Stimulated activated naive CD8-positive, alpha-beta T cell treated with anti-CD3 and anti-CD28 coated beads, Interleukin-15, amount 100 ng/mL, for 72 hours (primary cell): ENCODE measurements around the gene EPM2A.
"Not testable (repeated sequence)": the region's sequence is repeated elsewhere in the genome, so short reads cannot be mapped to it uniquely, and the experiment has no call there.

Source experiments
- ATAC-seq: fragments of 150-1000 bp; cut with Tn5 transposase; 2 replicates; pipeline ENCODE4 v1.10.0; 2021; ENCODE audit warnings: mild to moderate bottlenecking, moderate library complexity
- DNase-seq, 2 donors: peaks; one replicate each; pipeline ENCODE4 v3.0.0; 2021 to 2022
- H3K27ac Mint-ChIP-seq, 2 donors: one replicate each; pipeline ENCODE4 v1.8.0; 2022; ENCODE audit warnings: mild to moderate bottlenecking in 2 of 2, mixed read lengths in 2 of 2, moderate library complexity in 2 of 2
- H3K27me3 Mint-ChIP-seq: one replicate; pipeline ENCODE4 v1.8.0; 2022; ENCODE audit warnings: mixed read lengths
- H3K4me1 Mint-ChIP-seq: one replicate; pipeline ENCODE4 v1.8.0; 2022; ENCODE audit warnings: mild to moderate bottlenecking, mixed read lengths
- H3K4me3 Mint-ChIP-seq, 2 donors: one replicate each; pipeline ENCODE4 v1.8.0; 2022; ENCODE audit warnings: mild to moderate bottlenecking in 2 of 2, mixed read lengths in 2 of 2, moderate library complexity in 1 of 2
- H3K9me3 Mint-ChIP-seq, 2 donors: one replicate each; pipeline ENCODE4 v1.8.0; 2022; ENCODE audit warnings: mixed read lengths in 2 of 2

EPM2A gene

GRCh38 chr6:145714731-145715130 lies 20.6 kb downstream of the EPM2A start:
- DNase-seq = no peak
- Mint-ChIP-seq H3K4me1 (no peaks in the 10 kb centered on the region), H3K9me3 (peaks cover 22 to 32% of the 10 kb centered on the region in 2 donors), H3K27me3 (no peaks in the 10 kb centered on the region), H3K27ac (no peak overlapping the region), H3K4me3 (no peak overlapping the region)
- no peak for ATAC-seq

DNA sequence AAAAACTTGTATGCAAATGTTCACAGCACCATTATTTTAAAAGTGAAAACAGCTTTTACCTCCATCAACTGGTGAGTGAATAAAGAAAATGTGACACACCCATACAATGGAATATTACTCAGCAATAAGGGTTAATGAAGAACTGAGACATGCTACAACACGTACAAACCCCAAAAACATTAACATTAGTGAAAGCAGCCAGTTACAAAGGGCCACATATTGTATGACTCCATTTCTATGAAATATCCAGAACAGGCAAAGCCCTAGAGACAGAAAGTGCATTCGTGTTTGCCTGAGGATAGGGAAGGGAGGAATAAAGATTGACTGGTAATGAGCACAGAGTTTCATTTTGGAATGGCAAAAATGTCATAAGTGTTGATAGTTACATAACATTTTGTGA lies 21.5 kb downstream of the EPM2A start:
- Mint-ChIP-seq H3K4me3 (no peak overlapping the region), H3K27ac (no peak overlapping the region), H3K27me3 (no peaks in the 10 kb centered on the region), H3K9me3 (peaks cover 28 to 42% of the 10 kb centered on the region in 2 donors), H3K4me1 (no peaks in the 10 kb centered on the region)
- DNase-seq (no peak), ATAC-seq (no peak)

GRCh38 chr6:145711372-145711771 lies 23.9 kb downstream of the EPM2A start:
- peaks cover 10% of the 10 kb centered on the region for H3K4me1 Mint-ChIP-seq
- ATAC-seq = no peak
- H3K27ac Mint-ChIP-seq = no peak overlapping the region
- peaks cover 37 to 49% of the 10 kb centered on the region in 2 donors for H3K9me3 Mint-ChIP-seq
- H3K27me3 Mint-ChIP-seq = no peaks in the 10 kb centered on the region
- no peak overlapping the region for H3K4me3 Mint-ChIP-seq
- no peak for DNase-seq

DNA sequence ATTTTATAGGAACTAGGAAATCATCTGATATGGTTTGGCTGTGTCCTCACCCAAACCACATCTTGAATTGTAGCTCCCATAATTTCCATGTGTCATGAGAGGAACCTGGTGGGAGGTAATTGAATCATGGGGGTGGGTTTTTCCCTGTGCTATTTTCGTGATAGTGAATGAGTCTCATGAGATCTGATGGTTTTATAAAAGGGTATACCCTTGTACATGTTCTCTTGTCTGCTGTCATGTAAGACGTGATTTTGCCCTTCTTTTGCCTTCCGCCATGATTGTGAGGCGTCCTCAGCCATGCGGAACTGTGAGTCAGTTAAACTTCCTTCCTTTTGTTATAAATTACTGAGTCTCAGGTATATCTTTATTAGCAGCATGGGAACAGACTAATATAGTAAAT lies 27.9 kb downstream of the EPM2A start:
- Mint-ChIP-seq H3K27me3 (no peaks in the 10 kb centered on the region), H3K9me3 (peaks cover 15 to 26% of the 10 kb centered on the region in 2 donors), H3K27ac (no peak overlapping the region), H3K4me3 (no peak overlapping the region), H3K4me1 (peaks cover 20% of the 10 kb centered on the region)
- DNase-seq (no peak), ATAC-seq (no peak)

- ATAC-seq (no peak), DNase-seq (no peak)
- H3K27me3 Mint-ChIP-seq = no peaks in the 10 kb centered on the region
- peaks cover 15 to 26% of the 10 kb centered on the region in 2 donors for H3K9me3 Mint-ChIP-seq
- H3K27ac Mint-ChIP-seq = peak overlapping the region in 1 of 2 donors; percentile 76
- H3K4me1 Mint-ChIP-seq = peaks cover 20% of the 10 kb centered on the region
- no peak overlapping the region for H3K4me3 Mint-ChIP-seq
Measured at GRCh38 chr6:145705561-145705960, 29.8 kb downstream of the EPM2A start.

DNA sequence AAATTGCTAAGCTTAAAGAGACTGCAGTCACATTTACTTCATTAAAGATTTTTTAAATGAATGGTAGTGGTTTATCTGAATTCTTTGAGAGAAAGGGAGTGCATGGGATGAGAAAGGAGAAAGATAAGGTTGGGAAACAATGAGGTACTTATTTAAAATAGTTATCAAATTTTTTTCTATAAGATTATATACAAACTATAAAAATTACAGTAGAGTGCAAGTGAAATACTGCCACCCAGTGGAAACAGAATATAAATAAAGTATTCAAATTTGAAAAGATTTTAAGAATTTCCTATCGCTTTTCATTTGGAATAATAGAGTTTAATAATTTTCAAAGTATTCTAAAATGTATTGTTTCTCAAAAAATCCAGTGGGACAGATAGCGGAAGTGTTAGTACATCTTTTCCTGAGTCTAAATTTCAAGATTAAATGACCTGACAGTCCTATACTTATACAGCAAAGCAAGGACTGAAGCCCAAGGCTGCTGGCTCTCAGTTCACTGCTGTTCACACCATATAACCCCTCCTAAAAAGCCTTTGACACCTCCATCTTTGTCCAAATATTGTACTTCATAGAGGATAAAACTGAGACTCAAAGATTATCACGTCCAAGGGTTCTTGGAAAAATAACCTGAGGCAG lies 31.1 kb downstream of the EPM2A start:
- peaks cover 20% of the 10 kb centered on the region for H3K4me1 Mint-ChIP-seq
- H3K27ac Mint-ChIP-seq = no peak overlapping the region
- H3K9me3 Mint-ChIP-seq = peaks cover 11 to 20% of the 10 kb centered on the region in 2 donors
- ATAC-seq (no peak), DNase-seq (no peak)
- no peaks in the 10 kb centered on the region for H3K27me3 Mint-ChIP-seq
- H3K4me3 Mint-ChIP-seq = no peak overlapping the region

- Mint-ChIP-seq H3K4me1 (no peaks in the 10 kb centered on the region), H3K9me3 (peaks cover 0 to 17% of the 10 kb centered on the region in 2 donors), H3K4me3 (no peak overlapping the region), H3K27me3 (no peaks in the 10 kb centered on the region), H3K27ac (no peak overlapping the region)
- ATAC-seq = no peak
- DNase-seq = no peak
Measured at GRCh38 chr6:145699462-145699861, 35.9 kb downstream of the EPM2A start.

DNA sequence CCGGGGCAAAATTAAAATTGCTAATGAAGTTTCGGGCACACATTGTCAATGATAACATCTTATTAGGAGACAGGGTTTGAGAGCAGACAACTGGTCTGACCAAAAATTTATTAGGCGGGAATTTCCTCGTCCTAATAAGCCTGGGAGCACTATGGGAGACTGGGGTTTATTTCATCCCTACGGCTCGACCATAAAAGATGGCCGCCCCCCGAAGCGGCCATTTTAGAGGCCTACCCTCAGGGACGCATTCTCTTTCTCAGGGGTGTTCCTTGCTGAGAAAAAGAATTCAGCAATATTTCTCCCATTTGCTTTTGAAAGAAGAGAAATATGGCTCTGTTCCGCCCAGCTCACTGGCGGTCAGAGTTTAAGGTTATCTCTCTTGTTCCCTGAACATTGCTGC lies 37.9 kb downstream of the EPM2A start:
- H3K4me3 Mint-ChIP-seq, H3K27me3 Mint-ChIP-seq: not testable (repeated sequence)

GRCh38 chr6:145694083-145694737 lies 41.1 kb downstream of the EPM2A start:
- no peaks in the 10 kb centered on the region for H3K4me1 Mint-ChIP-seq
- no peak overlapping the region for H3K4me3 Mint-ChIP-seq
- no peak for DNase-seq
- no peak overlapping the region for H3K27ac Mint-ChIP-seq
- H3K27me3 Mint-ChIP-seq = no peaks in the 10 kb centered on the region
- peaks cover 0 to 17% of the 10 kb centered on the region in 2 donors for H3K9me3 Mint-ChIP-seq
- ATAC-seq = no peak

More for the DNA sequence above, 37.9 kb downstream of the EPM2A start:
- DNase-seq, H3K27ac Mint-ChIP-seq, ATAC-seq, H3K4me1 Mint-ChIP-seq: not testable (repeated sequence)
- H3K9me3 Mint-ChIP-seq = peaks cover 0 to 17% of the 10 kb centered on the region in 2 donors

DNA sequence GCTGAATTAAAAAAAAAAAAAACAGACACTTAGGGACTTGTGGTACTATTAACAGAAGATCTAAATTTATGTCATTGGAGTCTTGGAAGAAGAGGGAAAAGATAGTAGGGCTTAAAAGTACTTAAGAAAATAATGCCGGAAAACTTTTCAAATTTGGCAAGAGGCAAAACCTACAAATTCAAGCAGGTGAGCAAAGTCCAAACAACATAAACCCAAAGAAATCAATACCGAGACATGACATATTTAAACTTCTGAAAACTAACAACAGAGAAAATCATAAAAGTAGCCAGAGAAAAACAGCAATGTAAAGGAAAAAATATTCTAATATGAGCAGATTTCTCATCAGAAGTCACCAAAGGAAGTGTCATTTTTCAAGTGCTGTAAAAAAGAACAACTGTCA lies 44.4 kb downstream of the EPM2A start:
- Mint-ChIP-seq H3K9me3 (no peaks in the 10 kb centered on the region), H3K4me3 (no peak overlapping the region), H3K27ac (no peak overlapping the region), H3K4me1 (no peaks in the 10 kb centered on the region), H3K27me3 (no peaks in the 10 kb centered on the region)
- DNase-seq = no peak
- no peak for ATAC-seq

DNA sequence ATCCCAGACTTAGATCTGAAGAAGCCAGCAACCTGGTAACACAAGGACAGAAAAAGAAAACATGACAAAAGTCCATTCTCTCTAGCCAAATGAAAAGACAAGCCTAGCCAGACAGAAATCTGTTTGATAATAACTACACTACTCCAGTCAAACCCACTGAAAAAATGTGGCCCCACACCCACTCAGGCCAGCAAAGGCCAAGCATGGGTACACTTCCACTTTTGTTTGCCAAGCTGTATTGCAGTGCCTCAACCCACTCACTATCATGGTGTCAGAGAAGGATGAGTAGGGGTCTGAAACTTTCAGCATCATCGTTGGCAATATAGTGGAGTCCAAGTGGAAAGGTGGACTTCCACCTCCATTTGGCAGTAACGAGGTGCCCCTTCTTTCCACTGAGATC lies 45.8 kb downstream of the EPM2A start:
- DNase-seq (no peak), ATAC-seq (no peak)
- Mint-ChIP-seq H3K4me1 (no peaks in the 10 kb centered on the region), H3K27me3 (no peaks in the 10 kb centered on the region), H3K9me3 (no peaks in the 10 kb centered on the region), H3K4me3 (no peak overlapping the region), H3K27ac (peak overlapping the region in 1 of 2 donors; percentile 53)

DNA sequence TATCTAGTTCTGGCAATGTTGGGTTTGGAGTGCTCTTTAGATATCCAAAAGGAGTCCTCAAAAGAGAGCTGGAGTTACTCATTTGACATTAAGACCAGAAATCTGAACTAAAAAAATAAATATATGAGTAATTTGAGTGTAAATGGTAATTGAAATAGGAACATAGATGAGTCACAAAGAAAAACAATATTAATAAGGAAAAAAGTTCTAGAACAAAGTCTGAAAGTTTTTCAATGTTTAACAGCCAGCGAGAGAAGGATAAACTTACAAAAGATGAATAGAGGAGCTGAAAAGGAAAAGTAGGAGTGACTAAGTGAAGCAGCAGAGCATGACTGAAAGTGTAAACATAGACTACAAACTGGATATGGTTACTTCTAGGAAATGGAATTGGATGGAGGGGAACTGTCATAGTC lies 46.8 kb downstream of the EPM2A start:
- Mint-ChIP-seq H3K27ac (no peak overlapping the region), H3K4me1 (no peaks in the 10 kb centered on the region), H3K4me3 (no peak overlapping the region), H3K27me3 (no peaks in the 10 kb centered on the region), H3K9me3 (no peaks in the 10 kb centered on the region)
- ATAC-seq = no peak
- no peak for DNase-seq

- peaks cover 10 to 11% of the 10 kb centered on the region in 2 donors for H3K9me3 Mint-ChIP-seq
- no peak for ATAC-seq
- H3K27ac Mint-ChIP-seq = no peak overlapping the region
- no peaks in the 10 kb centered on the region for H3K4me1 Mint-ChIP-seq
- no peak for DNase-seq
- no peaks in the 10 kb centered on the region for H3K27me3 Mint-ChIP-seq
- no peak overlapping the region for H3K4me3 Mint-ChIP-seq
Measured at GRCh38 chr6:145685932-145686331, 49.4 kb downstream of the EPM2A start.

DNA sequence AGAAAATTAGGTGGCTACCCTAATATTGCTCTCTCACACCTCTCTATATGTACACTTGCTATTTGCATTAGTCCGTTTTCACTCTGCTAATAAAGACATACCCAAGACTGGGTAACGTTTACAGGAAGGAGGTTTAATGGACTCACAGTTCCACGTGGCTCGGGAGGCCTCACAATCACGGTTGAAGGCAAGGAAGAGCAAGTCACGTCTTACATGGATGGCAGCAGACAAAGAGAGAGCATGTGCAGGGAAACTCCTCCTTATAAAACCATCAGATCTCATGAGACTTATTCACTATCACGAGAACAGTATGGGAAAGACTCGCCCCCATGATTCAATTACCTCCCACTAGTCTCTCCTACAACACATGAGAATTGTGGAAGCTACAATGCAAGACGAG lies 53.4 kb downstream of the EPM2A start:
- ATAC-seq = no peak
- no peak overlapping the region for H3K27ac Mint-ChIP-seq
- no peaks in the 10 kb centered on the region for H3K4me1 Mint-ChIP-seq
- peaks cover 14 to 19% of the 10 kb centered on the region in 2 donors for H3K9me3 Mint-ChIP-seq
- DNase-seq = no peak
- H3K27me3 Mint-ChIP-seq = no peaks in the 10 kb centered on the region
- no peak overlapping the region for H3K4me3 Mint-ChIP-seq

- H3K27me3 Mint-ChIP-seq = no peaks in the 10 kb centered on the region
- no peaks in the 10 kb centered on the region for H3K4me1 Mint-ChIP-seq
- peaks cover 14 to 27% of the 10 kb centered on the region in 2 donors for H3K9me3 Mint-ChIP-seq
- no peak overlapping the region for H3K27ac Mint-ChIP-seq
- no peak overlapping the region for H3K4me3 Mint-ChIP-seq
- ATAC-seq (no peak), DNase-seq (no peak)
Measured at GRCh38 chr6:145673504-145673903, 61.8 kb downstream of the EPM2A start.

GRCh38 chr6:145670311-145670710 lies 65.0 kb downstream of the EPM2A start:
- ATAC-seq = no peak
- Mint-ChIP-seq H3K4me3 (no peak overlapping the region), H3K9me3 (peaks cover 1 to 10% of the 10 kb centered on the region in 2 donors), H3K27me3 (no peaks in the 10 kb centered on the region), H3K4me1 (no peaks in the 10 kb centered on the region), H3K27ac (no peak overlapping the region)
- no peak for DNase-seq
